Measurements from ENCODE around the gene GNA14.

GRCh38 chr9:77648234-77649108 lies at the start of gene GNA14:
- no peak for TF ChIP-seq CTCF (IDR thresholded peaks at IDR 0.05)
- no peak for TF ChIP-seq POLR2A (IDR thresholded peaks at IDR 0.05)

Data from right lobe of liver (tissue), 4 donors.